ENCODE results near the gene CD82.
"Not testable (repeated sequence)": the region's sequence is repeated elsewhere in the genome, so short reads cannot be mapped to it uniquely, and the experiment has no call there.

Gene CD82

GRCh38 chr11:44634401-44635281 lies 69.2 kb downstream of the CD82 start:
- no peak for FAIRE-seq

- no peak for FAIRE-seq
These were observed 72.0 kb downstream of the CD82 start for GRCh38 chr11:44637487-44637886.

- FAIRE-seq = no peak
These were observed 72.6 kb downstream of the CD82 start for GRCh38 chr11:44638032-44638431.

GRCh38 chr11:44643217-44643616 lies 77.8 kb downstream of the CD82 start:
- FAIRE-seq = no peak

GRCh38 chr11:44645827-44646226 lies 80.4 kb downstream of the CD82 start:
- no peak for FAIRE-seq

- FAIRE-seq = not testable (repeated sequence)
These were observed 81.9 kb downstream of the CD82 start for GRCh38 chr11:44647255-44647955.

GRCh38 chr11:44648109-44648508 lies 82.6 kb downstream of the CD82 start:
- FAIRE-seq = no peak

- FAIRE-seq = no peak
These were observed 86.2 kb downstream of the CD82 start for GRCh38 chr11:44651535-44652155.

GRCh38 chr11:44652901-44653644 lies 87.6 kb downstream of the CD82 start:
- no peak for FAIRE-seq

- FAIRE-seq = no peak
These were observed 88.6 kb downstream of the CD82 start for GRCh38 chr11:44654057-44654456.

- FAIRE-seq = no peak
These were observed 89.1 kb downstream of the CD82 start for GRCh38 chr11:44654596-44654995.

- FAIRE-seq = no peak
These were observed 92.5 kb downstream of the CD82 start for GRCh38 chr11:44657836-44658505.

- FAIRE-seq = no peak
These were observed 93.0 kb downstream of the CD82 start for GRCh38 chr11:44658506-44658850.

GRCh38 chr11:44659641-44660040 lies 94.2 kb downstream of the CD82 start:
- no peak for FAIRE-seq

GRCh38 chr11:44660535-44660934 lies 95.1 kb downstream of the CD82 start:
- not testable (repeated sequence) for FAIRE-seq

- no peak for FAIRE-seq
These were observed 95.9 kb downstream of the CD82 start for GRCh38 chr11:44661311-44661717.
